Kidney epithelial cell (primary cell): ENCODE data around the gene TTC8. TPM values are rescaled to one million over a fixed set of nuclear protein-coding genes. Genes with fewer than 3 reads are reported as not detected.
"Not testable (repeated sequence)": the region's sequence is repeated elsewhere in the genome, so short reads cannot be mapped to it uniquely, and the experiment has no call there.

Source experiments
- DNase-seq: peaks from one replicate; pipeline ENCODE4 v3.0.0-alpha.2; 2010; ENCODE audit warnings: low read depth
- H3K27me3 ChIP-seq: 2 replicates; pipeline ENCODE4 v1.6.0; 2011; ENCODE audit warnings: low read length; ENCODE audit not compliant: control insufficient read depth, insufficient read depth
- H3K36me3 ChIP-seq: 2 replicates; pipeline ENCODE4 v1.5.1; 2011; ENCODE audit warnings: low read length; ENCODE audit not compliant: control insufficient read depth, insufficient read depth
- H3K4me3 ChIP-seq: 2 replicates; pipeline ENCODE4 v1.5.1; 2011; ENCODE audit warnings: low read depth, mild to moderate bottlenecking, control low read depth, low read length
- total RNA-seq: library from RNA; depleted of rRNA; stranded (reverse); fragments of >200 nt; gene quantifications from 2 replicates; pipeline ENCODE4 v1.2.3, GENCODE V29; 2015
- TF ChIP-seq, protein P1 (sequence below): IDR thresholded peaks from 2 replicates; pipeline ENCODE4 v1.5.1; 2011; ENCODE audit warnings: mild to moderate bottlenecking, moderate library complexity, low read length, control low read depth, inconsistent platforms; ENCODE audit not compliant: insufficient read depth, poor library complexity, severe bottlenecking

TTC8 gene
- total RNA-seq, 1 donor from 2014 or later, result 18.3 TPM

DNA sequence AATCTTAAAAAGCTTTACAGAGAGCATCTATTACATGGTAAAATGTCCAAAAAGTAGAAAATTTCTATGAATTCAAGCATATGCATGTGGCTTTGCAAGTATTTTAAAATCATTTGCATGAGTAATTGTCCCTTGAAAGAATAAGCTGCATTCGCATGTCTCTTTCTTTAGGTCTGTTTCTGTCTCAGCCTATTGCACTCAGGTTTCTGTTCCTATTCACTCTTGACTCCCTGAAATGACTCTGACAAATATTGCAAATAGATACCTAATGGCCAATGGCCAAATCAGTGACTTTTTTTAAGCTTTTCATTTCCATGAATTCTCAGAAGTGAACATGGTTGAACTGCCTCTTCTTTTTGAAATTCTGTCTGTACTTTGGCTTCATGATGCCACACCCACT is 6.4 kb upstream of the TTC8 start:
- H3K4me3 ChIP-seq, result no peak overlapping the region
- no peaks in the 10 kb centered on the region for H3K36me3 ChIP-seq
- TF ChIP-seq, protein P1, sequence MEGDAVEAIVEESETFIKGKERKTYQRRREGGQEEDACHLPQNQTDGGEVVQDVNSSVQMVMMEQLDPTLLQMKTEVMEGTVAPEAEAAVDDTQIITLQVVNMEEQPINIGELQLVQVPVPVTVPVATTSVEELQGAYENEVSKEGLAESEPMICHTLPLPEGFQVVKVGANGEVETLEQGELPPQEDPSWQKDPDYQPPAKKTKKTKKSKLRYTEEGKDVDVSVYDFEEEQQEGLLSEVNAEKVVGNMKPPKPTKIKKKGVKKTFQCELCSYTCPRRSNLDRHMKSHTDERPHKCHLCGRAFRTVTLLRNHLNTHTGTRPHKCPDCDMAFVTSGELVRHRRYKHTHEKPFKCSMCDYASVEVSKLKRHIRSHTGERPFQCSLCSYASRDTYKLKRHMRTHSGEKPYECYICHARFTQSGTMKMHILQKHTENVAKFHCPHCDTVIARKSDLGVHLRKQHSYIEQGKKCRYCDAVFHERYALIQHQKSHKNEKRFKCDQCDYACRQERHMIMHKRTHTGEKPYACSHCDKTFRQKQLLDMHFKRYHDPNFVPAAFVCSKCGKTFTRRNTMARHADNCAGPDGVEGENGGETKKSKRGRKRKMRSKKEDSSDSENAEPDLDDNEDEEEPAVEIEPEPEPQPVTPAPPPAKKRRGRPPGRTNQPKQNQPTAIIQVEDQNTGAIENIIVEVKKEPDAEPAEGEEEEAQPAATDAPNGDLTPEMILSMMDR, result no peak
- no peak for DNase-seq
- peaks cover 3% of the 10 kb centered on the region for H3K27me3 ChIP-seq

DNA sequence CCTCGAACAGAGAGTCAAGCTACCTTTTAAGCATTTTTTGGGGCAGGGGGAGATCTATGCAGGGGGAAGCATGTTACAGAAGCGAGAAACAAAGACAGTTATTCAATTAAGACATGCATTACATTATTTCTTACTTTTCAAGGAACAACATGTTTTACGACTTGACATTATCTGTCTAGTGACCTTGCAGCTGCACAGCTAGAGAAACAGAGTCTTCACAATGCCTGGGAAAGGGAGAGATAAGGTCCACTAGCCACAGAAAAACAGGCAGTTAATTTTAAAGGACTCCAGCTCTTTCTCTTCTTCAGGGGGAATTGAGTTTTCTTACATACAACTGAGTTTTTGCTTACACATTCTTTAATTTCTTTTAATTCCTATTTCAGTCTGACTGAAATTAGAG is 4.8 kb upstream of the TTC8 start:
- not testable (repeated sequence) for H3K27me3 ChIP-seq, H3K36me3 ChIP-seq, H3K4me3 ChIP-seq, DNase-seq

DNA sequence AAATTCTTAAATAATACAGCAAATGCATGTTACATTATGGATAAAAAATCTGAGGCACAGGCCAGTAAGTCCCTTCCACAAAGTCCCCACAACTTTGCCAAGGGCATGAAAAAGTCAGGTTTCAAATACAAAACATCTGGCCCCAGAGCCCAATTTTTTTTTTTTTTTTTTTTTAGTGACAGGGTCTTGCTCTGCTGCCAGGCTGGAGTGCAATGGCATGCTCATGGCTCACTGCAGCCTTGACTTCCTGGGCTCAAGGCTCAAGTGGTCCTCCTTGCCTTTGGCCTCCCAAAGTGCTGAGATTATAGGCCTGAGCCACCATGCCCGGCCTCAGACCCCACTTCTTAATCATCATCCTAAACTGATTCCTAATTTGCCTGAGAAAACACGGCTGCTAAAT is 3.1 kb upstream of the TTC8 start:
- TF ChIP-seq, protein P1, result no peak
- Histone ChIP-seq H3K4me3 (no peak overlapping the region), H3K36me3 (no peaks in the 10 kb centered on the region), H3K27me3 (peaks cover 3% of the 10 kb centered on the region)
- DNase-seq, result no peak

DNA sequence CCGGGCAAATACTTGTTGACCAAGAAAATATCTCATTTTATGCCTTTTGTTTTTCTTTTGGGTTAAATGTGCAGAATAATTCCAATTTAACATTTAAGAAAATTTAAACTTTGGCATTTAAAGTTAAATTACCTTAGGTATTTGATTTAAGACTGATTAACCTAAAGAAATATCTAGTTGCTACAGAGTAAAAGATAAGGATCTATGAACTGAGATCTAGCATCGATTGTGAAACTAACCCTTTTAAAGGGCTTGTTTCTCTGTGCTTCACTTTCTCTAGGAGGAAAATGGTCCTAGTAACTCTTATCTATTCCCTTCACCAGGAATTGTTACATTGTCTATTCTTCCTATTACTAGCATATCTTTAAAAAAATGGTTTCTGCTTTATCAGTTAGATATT is 2.6 kb upstream of the TTC8 start:
- Histone ChIP-seq H3K36me3 (no peaks in the 10 kb centered on the region), H3K27me3 (peaks cover 3% of the 10 kb centered on the region), H3K4me3 (no peak overlapping the region)
- DNase-seq, result no peak
- TF ChIP-seq, protein P1, result no peak

DNA sequence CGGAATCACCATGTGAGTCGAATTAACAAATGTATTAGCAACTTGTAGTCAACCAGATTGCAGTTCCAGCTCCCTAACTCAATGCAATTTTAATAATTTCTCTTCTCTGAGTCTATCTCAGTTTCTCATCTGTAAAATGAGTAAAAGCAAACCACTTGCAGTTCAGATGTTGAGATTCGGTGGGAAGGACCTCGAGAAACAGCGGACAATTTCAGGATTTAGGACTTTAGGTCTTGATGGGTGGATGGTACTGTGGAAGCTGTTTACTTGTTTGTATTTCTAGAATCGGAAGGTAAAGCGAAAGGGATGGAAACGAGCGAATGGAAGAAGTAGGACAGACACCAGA is 510 bp upstream of the TTC8 start:
- Histone ChIP-seq H3K27me3 (peaks cover 3% of the 10 kb centered on the region), H3K4me3 (peak overlapping the region; percentile 80), H3K36me3 (no peaks in the 10 kb centered on the region)
- DNase-seq, result no peak
- TF ChIP-seq, protein P1, result no peak

DNA sequence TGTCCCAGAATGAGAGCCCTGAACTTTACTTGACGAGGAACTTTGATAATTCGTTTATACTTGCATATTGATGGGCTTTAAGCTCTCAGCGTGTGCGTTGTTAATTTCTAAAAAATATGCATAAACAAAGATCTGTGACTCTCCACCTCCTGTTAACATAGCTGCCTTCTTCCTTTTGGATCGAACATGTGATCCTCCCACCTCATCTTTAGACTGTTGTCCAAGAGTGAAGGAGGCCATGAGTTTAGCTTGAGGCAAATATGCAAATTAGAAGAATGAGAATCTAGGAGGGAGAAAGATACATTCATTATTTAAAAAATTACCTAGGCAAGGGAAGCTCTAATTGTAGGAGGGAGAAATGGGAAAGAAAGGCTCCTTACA is 617 bp downstream of the TTC8 start:
- Histone ChIP-seq H3K27me3 (peaks cover 3% of the 10 kb centered on the region), H3K4me3 (peak overlapping the region; percentile 80), H3K36me3 (no peaks in the 10 kb centered on the region)
- no peak for DNase-seq
- TF ChIP-seq, protein P1, result no peak
